ENCODE results near the gene CYP26C1. TPM values are rescaled to one million over a fixed set of nuclear protein-coding genes. Genes with fewer than 3 reads are reported as not detected.

Gene CYP26C1
- polyA plus RNA-seq, 1 experiment: 0.09 TPM

DNA sequence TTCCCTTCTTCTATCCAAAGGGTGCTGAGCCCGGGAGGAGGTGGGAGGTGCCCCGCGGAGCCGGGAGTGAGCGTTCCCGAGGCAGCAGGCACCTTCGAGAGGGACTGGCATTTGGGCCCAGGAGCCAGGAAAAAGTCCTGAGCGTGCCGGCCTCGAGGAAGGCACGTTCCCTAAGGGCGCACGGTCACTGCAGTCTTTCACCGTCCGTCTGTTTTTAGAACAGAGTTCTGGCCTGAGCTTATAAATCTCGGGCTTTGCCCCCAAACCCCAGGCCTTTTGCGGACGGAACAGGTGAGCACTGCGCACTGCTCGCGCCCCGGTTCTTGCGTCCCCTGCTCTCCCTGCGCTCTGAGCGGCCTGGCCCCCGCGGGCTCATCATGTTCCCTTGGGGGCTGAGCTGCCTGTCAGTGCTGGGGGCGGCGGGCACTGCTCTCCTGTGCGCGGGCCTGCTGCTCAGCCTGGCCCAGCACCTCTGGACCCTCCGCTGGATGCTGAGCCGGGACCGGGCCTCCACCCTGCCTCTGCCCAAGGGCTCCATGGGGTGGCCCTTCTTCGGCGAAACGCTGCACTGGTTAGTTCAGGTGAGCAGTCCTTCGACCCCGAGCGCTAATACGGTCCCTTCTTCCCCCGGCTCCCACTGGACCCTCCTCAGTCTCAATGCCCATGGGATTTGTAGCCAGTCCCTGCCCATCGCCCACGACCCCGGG lies 442 bp downstream of the CYP26C1 start:
- ChIA-PET CTCF (interaction anchor here (0.6 to 8.6 kb wide), 6 partner anchors 9 to 298 kb away, joined by 3 to 73 read pairs (median 8); no protein-coding TSS in a partner anchor), POLR2A (interaction anchor here (0.6 to 0.7 kb wide), 2 partner anchors 136 to 227 kb away, joined by 3 to 4 read pairs; no protein-coding TSS in a partner anchor)
- no peak for DNase-seq (ENCODE audit: low read depth)
- TF ChIP-seq, protein P1, sequence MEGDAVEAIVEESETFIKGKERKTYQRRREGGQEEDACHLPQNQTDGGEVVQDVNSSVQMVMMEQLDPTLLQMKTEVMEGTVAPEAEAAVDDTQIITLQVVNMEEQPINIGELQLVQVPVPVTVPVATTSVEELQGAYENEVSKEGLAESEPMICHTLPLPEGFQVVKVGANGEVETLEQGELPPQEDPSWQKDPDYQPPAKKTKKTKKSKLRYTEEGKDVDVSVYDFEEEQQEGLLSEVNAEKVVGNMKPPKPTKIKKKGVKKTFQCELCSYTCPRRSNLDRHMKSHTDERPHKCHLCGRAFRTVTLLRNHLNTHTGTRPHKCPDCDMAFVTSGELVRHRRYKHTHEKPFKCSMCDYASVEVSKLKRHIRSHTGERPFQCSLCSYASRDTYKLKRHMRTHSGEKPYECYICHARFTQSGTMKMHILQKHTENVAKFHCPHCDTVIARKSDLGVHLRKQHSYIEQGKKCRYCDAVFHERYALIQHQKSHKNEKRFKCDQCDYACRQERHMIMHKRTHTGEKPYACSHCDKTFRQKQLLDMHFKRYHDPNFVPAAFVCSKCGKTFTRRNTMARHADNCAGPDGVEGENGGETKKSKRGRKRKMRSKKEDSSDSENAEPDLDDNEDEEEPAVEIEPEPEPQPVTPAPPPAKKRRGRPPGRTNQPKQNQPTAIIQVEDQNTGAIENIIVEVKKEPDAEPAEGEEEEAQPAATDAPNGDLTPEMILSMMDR (IDR thresholded peaks at IDR 0.05; ENCODE audit: insufficient read depth, low read depth, low read length): no peak
- Histone ChIP-seq H3K4me3 (ENCODE audit: low read depth, low read length) (no peak overlapping the region), H3K36me3 (ENCODE audit: control insufficient read depth, insufficient read depth, low read length) (no peaks in the 10 kb centered on the region), H3K27me3 (ENCODE audit: control insufficient read depth, insufficient read depth, low read length) (peaks cover 37% of the 10 kb centered on the region)

DNA sequence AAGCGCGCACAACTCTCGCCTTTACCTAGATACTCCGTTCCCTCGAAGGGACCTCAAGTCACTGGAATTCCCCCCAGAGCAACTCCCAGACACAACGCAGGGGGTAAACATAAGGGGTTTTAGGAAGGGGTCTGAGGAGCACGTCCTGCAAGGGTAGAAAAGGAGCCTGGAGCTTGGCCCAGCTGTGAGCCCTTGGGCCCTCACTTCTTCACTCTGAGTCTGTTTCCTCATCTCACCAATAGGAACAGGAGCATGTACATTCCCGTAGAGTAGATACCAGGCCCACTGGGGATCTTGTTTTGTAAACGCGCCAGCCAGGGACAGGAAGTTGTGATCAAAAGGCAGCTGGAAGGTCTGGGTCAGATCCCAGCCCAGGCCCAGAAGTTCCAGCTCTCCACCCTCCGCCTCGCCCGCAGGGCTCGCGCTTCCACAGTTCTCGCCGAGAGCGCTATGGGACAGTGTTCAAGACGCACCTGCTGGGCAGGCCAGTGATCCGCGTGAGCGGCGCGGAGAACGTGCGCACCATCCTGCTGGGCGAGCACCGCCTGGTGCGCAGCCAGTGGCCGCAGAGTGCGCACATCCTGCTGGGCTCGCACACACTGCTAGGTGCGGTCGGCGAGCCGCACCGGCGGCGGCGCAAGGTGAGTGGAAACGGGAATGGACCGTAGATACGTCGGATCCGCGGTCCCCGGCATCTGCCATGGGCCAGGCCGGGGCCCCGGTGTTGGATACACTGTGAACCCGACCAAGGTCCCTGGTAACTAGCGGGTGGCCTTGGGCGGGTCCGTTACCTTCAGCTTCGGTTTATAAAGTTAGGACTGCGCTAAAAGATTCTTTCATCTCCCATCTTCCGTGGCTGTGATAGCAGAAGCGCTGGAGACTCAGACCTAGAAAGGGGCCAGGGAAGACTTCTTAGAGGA lies 1.3 kb downstream of the CYP26C1 start:
- TF ChIP-seq, protein P1 (IDR thresholded peaks at IDR 0.05; ENCODE audit: insufficient read depth, low read depth, low read length): no peak
- no peaks in the 10 kb centered on the region for H3K36me3 ChIP-seq (ENCODE audit: control insufficient read depth, insufficient read depth, low read length)
- ChIA-PET POLR2A (no interaction called here), CTCF (interaction anchor here (0.6 to 8.6 kb wide), 13 partner anchors 9 to 297 kb away, joined by 3 to 73 read pairs (median 4); no protein-coding TSS in a partner anchor)
- no peak for DNase-seq (ENCODE audit: low read depth)
- H3K4me3 ChIP-seq (ENCODE audit: low read depth, low read length): peak overlapping the region; percentile 32
- H3K27me3 ChIP-seq (ENCODE audit: control insufficient read depth, insufficient read depth, low read length): peaks cover 45% of the 10 kb centered on the region

DNA sequence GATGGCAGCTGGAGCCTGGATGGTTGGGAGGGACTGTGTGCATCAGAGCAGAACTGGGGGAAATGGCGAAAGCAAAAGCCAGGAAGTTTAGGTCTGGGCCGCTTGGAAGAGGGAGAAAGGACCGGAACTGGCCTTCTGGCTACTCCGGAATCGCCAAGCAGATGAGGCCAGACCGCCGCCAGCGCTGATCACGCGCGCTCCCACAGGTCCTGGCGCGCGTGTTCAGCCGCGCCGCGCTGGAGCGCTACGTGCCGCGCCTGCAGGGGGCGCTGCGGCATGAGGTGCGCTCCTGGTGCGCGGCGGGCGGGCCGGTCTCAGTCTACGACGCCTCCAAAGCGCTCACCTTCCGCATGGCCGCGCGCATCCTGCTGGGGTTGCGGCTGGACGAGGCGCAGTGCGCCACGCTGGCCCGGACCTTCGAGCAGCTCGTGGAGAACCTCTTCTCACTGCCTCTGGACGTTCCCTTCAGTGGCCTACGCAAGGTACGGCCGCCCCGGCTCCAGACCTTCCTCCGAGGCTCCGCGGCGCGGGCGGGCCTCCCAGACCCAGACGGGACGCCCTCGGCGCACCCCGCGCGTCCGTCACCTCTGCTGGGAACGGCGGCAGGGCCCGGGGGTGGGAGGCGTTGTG lies 2.0 kb downstream of the CYP26C1 start:
- POLR2A ChIA-PET: no interaction called here
- Histone ChIP-seq H3K4me3 (ENCODE audit: low read depth, low read length) (peak overlapping the region; percentile 32), H3K36me3 (ENCODE audit: control insufficient read depth, insufficient read depth, low read length) (no peaks in the 10 kb centered on the region), H3K27me3 (ENCODE audit: control insufficient read depth, insufficient read depth, low read length) (peaks cover 53% of the 10 kb centered on the region)
- no peak for DNase-seq (ENCODE audit: low read depth)
- TF ChIP-seq, protein P1 (IDR thresholded peaks at IDR 0.05; ENCODE audit: insufficient read depth, low read depth, low read length): peak; percentile 48
- CTCF ChIA-PET: interaction anchor here (0.6 to 8.6 kb wide), 11 partner anchors 8 to 247 kb away, joined by 3 to 73 read pairs (median 4); no protein-coding TSS in a partner anchor

DNA sequence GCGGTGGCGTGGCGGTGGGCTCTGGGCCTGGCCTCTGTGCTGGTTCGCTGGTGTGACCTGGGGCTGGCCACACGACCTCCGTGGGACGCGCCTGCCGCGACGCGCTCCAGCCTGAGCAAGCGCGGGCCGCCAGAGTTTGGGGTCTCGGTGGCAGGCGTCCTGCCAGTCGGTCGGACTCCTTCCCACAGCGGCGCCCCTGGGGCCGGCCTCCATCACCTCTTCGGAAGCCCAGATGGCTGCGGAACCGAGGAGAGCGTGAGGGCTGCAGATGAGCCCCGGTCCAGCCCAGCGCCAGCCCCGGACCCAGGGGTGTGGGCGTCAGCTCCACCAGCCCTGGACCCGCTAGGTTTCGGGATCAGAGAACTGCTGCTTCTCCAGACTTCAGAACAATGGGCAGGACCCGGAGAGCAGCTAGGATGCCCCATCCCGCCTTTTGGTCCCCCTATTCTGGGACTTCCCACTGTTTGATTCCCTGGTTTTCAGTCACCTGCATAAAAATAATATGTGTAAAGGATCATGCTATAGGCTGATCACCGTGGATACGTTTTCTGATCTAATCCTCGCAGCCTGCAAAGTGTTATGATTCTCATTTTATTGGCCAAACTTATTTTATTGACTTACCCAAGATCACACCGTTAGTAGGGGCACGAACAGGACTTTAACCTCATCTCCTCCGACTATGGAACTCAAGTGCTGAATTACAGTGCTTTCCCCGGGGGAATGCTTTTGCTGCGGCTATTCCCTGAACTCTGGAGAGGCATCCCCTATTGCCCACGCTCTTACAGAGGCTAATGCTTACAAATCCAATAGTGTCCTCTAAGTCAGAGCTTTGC lies 2.8 kb downstream of the CYP26C1 start:
- DNase-seq (ENCODE audit: low read depth): no peak
- POLR2A ChIA-PET: no interaction called here
- H3K27me3 ChIP-seq (ENCODE audit: control insufficient read depth, insufficient read depth, low read length): peaks cover 58% of the 10 kb centered on the region
- H3K4me3 ChIP-seq (ENCODE audit: low read depth, low read length): peak overlapping the region; percentile 32
- no peaks in the 10 kb centered on the region for H3K36me3 ChIP-seq (ENCODE audit: control insufficient read depth, insufficient read depth, low read length)
- CTCF ChIA-PET: interaction anchor here (0.5 to 8.6 kb wide), 10 partner anchors 11 to 1030 kb away, joined by 3 to 73 read pairs (median 4); no protein-coding TSS in a partner anchor
- TF ChIP-seq, protein P1 (IDR thresholded peaks at IDR 0.05; ENCODE audit: insufficient read depth, low read depth, low read length): no peak

All from BJ (cell line).